ENCODE measurements around the gene JMJD1C.

JMJD1C gene

DNA sequence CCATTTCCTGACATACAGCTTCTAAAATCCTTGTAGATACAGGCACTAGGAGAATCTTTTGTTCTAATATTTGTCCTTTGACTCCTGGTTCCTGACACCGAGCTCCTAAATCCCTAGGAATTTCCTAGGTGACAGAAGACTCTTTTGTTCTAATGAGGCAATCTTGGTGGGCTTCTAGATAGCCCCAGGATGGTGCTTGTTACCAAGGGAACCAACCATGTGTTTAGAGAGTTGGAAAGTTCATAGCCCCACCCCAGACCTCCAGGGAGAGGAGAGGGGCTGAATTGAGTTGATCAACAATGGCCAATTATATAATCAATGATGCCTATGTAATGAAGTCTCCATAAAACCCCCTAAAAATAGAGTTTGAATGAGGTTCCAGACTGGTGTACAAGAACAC is 145.1 kb downstream of the JMJD1C start:
- H3K9me3 ChIP-seq (ENCODE audit: control insufficient read depth, insufficient read depth, low read depth, low read length): no peaks in the 10 kb centered on the region
- ChIA-PET CTCF (interaction anchor here (0.7 to 1.2 kb wide), 3 partner anchors 20 to 884 kb away, joined by 3 read pairs; no protein-coding TSS in a partner anchor), POLR2A (no interaction called here)
- no peak overlapping the region for H3K27ac ChIP-seq (ENCODE audit: extremely low read depth, low read depth, low read length)
- H3K4me1 ChIP-seq (ENCODE audit: control insufficient read depth, insufficient read depth, low read length): 0 out of 2 replicates have a peak, but pooled peaks cover 2% of the 10 kb centered on the region
- H3K4me3 ChIP-seq (ENCODE audit: low read depth, low read length): no peak overlapping the region
- TF ChIP-seq ZNF140 (tag by site-specific recombination; IDR thresholded peaks at IDR 0.05) (no peak), ZNF366 (tag by site-specific recombination; conservative IDR thresholded peaks at IDR 0.05) (no peak), ZSCAN5A (tag by site-specific recombination; IDR thresholded peaks at IDR 0.05) (no peak), HOXC10 (CRISPR knock-in tag; IDR thresholded peaks at IDR 0.05) (no peak), IKZF3 (tag by site-specific recombination; IDR thresholded peaks at IDR 0.05) (no peak), ZNF610 (tag by site-specific recombination; IDR thresholded peaks at IDR 0.05; ENCODE audit: borderline replicate concordance) (no peak), ZNF223 (tag by site-specific recombination; IDR thresholded peaks at IDR 0.05) (no peak), YY1 (tag by site-specific recombination; IDR thresholded peaks at IDR 0.05) (no peak), ZNF274 (IDR thresholded peaks at IDR 0.05; ENCODE audit: low read length) (no peak), ZNF274 (tag by site-specific recombination; IDR thresholded peaks at IDR 0.05; ENCODE audit: borderline replicate concordance) (no peak), ZNF473 (tag by site-specific recombination; IDR thresholded peaks at IDR 0.05) (no peak), ZIC2 (tag by site-specific recombination; IDR thresholded peaks at IDR 0.05) (no peak), ZNF335 (tag by site-specific recombination; conservative IDR thresholded peaks at IDR 0.05) (no peak), ZNF239 (tag by site-specific recombination; IDR thresholded peaks at IDR 0.05) (no peak), ZNF501 (tag by site-specific recombination; IDR thresholded peaks at IDR 0.05) (no peak), ZBTB1 (tag by site-specific recombination; IDR thresholded peaks at IDR 0.05) (no peak), KLF16 (tag by site-specific recombination; IDR thresholded peaks at IDR 0.05) (no peak), ZNF292 (tag by site-specific recombination; IDR thresholded peaks at IDR 0.05; ENCODE audit: borderline replicate concordance, low read depth) (no peak)
- TF ChIP-seq, protein P1, sequence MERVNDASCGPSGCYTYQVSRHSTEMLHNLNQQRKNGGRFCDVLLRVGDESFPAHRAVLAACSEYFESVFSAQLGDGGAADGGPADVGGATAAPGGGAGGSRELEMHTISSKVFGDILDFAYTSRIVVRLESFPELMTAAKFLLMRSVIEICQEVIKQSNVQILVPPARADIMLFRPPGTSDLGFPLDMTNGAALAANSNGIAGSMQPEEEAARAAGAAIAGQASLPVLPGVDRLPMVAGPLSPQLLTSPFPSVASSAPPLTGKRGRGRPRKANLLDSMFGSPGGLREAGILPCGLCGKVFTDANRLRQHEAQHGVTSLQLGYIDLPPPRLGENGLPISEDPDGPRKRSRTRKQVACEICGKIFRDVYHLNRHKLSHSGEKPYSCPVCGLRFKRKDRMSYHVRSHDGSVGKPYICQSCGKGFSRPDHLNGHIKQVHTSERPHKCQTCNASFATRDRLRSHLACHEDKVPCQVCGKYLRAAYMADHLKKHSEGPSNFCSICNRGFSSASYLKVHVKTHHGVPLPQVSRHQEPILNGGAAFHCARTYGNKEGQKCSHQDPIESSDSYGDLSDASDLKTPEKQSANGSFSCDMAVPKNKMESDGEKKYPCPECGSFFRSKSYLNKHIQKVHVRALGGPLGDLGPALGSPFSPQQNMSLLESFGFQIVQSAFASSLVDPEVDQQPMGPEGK (tag by site-specific recombination; IDR thresholded peaks at IDR 0.05): no peak
- no peaks in the 10 kb centered on the region for H3K36me3 ChIP-seq (ENCODE audit: control insufficient read depth in 2 of 2, insufficient read depth in 1 of 2, low read length in 2 of 2)

GRCh38 chr10:63319231-63319630 is 146.5 kb downstream of the JMJD1C start:
- Histone ChIP-seq H3K27ac (ENCODE audit: extremely low read depth, low read depth, low read length) (no peak overlapping the region), H3K4me1 (ENCODE audit: control insufficient read depth, insufficient read depth, low read length) (no peaks in the 10 kb centered on the region; the same call in 1 of the 2 replicates), H3K9me3 (ENCODE audit: control insufficient read depth, insufficient read depth, low read depth, low read length) (no peaks in the 10 kb centered on the region), H3K36me3 (ENCODE audit: control insufficient read depth in 2 of 2, insufficient read depth in 1 of 2, low read length in 2 of 2) (no peaks in the 10 kb centered on the region), H3K4me3 (ENCODE audit: low read depth, low read length) (no peak overlapping the region)
- ChIA-PET CTCF (no interaction called here), POLR2A (no interaction called here)
- TF ChIP-seq ZNF654 (tag by site-specific recombination; IDR thresholded peaks at IDR 0.05; ENCODE audit: low read depth): no peak
- no peak for TF ChIP-seq ZFP69B (tag by site-specific recombination; IDR thresholded peaks at IDR 0.05)
- TF ChIP-seq ZNF133 (tag by site-specific recombination; IDR thresholded peaks at IDR 0.05): peak; percentile 63; the same call in 1 of the 2 replicates

Measured in HEK293 (cell line).